Caco-2 (cell line): ENCODE measurements around the gene SPECC1L. TPM values are rescaled to one million over a fixed set of nuclear protein-coding genes. Genes with fewer than 3 reads are reported as not detected.

Experiments used
- BruUV-seq: library from RNA; stranded (reverse); fragments of 400-500 nt; replicated peaks from 2 replicates; lab custom pipeline; 2021; lab: Mats Ljungman, UMichigan
- CTCF ChIA-PET: fragments of 300-600 bp; sonication (Branson Sonifier 250); formaldehyde crosslinking; loops from one replicate; lab custom pipeline; 2022; ENCODE audit warnings: antibody characterized with exemption; lab: Charles Lee
- POLR2A ChIA-PET: fragments of 300-600 bp; sonication (Branson Sonifier 250); formaldehyde crosslinking; loops from one replicate; lab custom pipeline; 2022; ENCODE audit warnings: antibody characterized with exemption; lab: Charles Lee
- DNase-seq, 2 experiments: peaks; one replicate each; pipeline versions ENCODE4 v3.0.0 to v3.0.0-alpha.2; 2020 to 2022
- H3K27me3 ChIP-seq: replicated peaks from 2 replicates; pipeline ENCODE4 v1.6.0; 2011; ENCODE audit warnings: low read length; ENCODE audit not compliant: control insufficient read depth, insufficient read depth
- H3K36me3 ChIP-seq: 2 replicates; pipeline ENCODE4 v1.5.1; 2011; ENCODE audit warnings: low read length; ENCODE audit not compliant: control insufficient read depth, insufficient read depth
- H3K4me1 ChIP-seq: fragments of 250-450 bp; sonication (Bioruptor Pico); 2 replicates; pipeline ENCODE4 v1.5.1; 2020; ENCODE audit warnings: mild to moderate bottlenecking
- H3K4me3 ChIP-seq: 2 replicates; pipeline ENCODE4 v1.5.1; 2011; ENCODE audit warnings: low read depth, mild to moderate bottlenecking, control low read depth, low read length
- H3K9me3 ChIP-seq: fragments of 250-450 bp; sonication (Bioruptor Pico); 2 replicates; pipeline ENCODE4 v1.5.1; 2020; ENCODE audit warnings: mild to moderate bottlenecking, moderate library complexity
- H3K27ac Mint-ChIP-seq: one replicate; pipeline ENCODE4 v1.8.0; 2022; ENCODE audit warnings: mixed read lengths; ENCODE audit not compliant: unreplicated experiment
- H3K27me3 Mint-ChIP-seq: one replicate; pipeline ENCODE4 v1.8.0; 2022; ENCODE audit warnings: mixed read lengths; ENCODE audit not compliant: insufficient read depth, unreplicated experiment
- H3K36me3 Mint-ChIP-seq: one replicate; pipeline ENCODE4 v1.8.0; 2022; ENCODE audit warnings: mild to moderate bottlenecking, mixed read lengths; ENCODE audit not compliant: insufficient read depth, unreplicated experiment
- H3K4me1 Mint-ChIP-seq: one replicate; pipeline ENCODE4 v1.8.0; 2022; ENCODE audit warnings: low read depth, mixed read lengths; ENCODE audit not compliant: unreplicated experiment
- H3K4me3 Mint-ChIP-seq: one replicate; pipeline ENCODE4 v1.8.0; 2022; ENCODE audit warnings: mild to moderate bottlenecking, moderate library complexity, mixed read lengths; ENCODE audit not compliant: unreplicated experiment
- H3K9me3 Mint-ChIP-seq: one replicate; pipeline ENCODE4 v1.8.0; 2022; ENCODE audit warnings: mixed read lengths; ENCODE audit not compliant: unreplicated experiment
- intact Hi-C: fragments of 100-400 bp; cut with micrococcal nuclease; formaldehyde crosslinking; loops from one replicate; pipeline ENCODE4 v1.10.0; 2022; ENCODE audit not compliant: unreplicated experiment
- total RNA-seq: library from RNA; stranded (reverse); gene quantifications from 2 replicates; pipeline ENCODE4 v1.2.3, GENCODE V29; 2022
- TF ChIP-seq, protein P1 (sequence below), 2 experiments: fragments of 200-600 bp in 1 of 2; IDR thresholded peaks; 1 replicate in 1 of 2; 2 replicates in 1 of 2; pipeline versions ENCODE4 v1.5.1 to v1.8.0; 2011 to 2022; ENCODE audit warnings: antibody characterized with exemption in 1 of 2, control low read depth in 1 of 2, inconsistent platforms in 1 of 2, low read depth in 1 of 2, low read length in 1 of 2, mild to moderate bottlenecking in 1 of 2, moderate library complexity in 1 of 2; ENCODE audit not compliant: insufficient read depth in 1 of 2, severe bottlenecking in 1 of 2, unreplicated experiment in 1 of 2

The SPECC1L gene
- total RNA-seq, 1 experiment from 2014 or later: 72.8 TPM

DNA sequence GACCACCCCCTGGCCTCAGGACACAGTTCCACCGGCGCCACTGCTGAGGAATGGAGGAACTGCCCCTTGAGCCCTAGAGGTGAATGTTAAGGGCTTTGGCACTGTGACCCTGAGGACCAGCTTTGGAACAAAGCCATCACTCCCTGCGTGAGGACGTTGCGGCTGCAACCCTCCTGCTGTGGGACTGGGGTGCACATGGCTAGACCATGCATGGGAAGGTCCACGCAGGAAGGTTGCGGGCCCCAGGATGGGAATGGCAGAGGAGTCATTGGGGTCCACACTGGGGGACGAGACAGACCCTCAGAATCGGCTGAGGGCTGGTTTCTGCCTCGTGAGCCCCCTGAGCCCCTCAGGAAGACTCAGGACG, 150.3 kb downstream of the SPECC1L start:
- CTCF ChIA-PET: interaction anchor here (0.6 to 6.1 kb wide), 9 partner anchors 13 to 134 kb away, joined by 3 to 51 read pairs (median 6); partner anchors contain the start of gene GUCD1
- H3K4me1 Mint-ChIP-seq: peaks cover 13% of the 10 kb centered on the region
- POLR2A ChIA-PET: interaction anchor here (0.5 kb wide), 1 partner anchor 134 kb away, joined by 3 read pairs; no protein-coding TSS in a partner anchor
- Histone ChIP-seq H3K27me3 (no peaks in the 10 kb centered on the region), H3K4me3 (no peak overlapping the region), H3K9me3 (no peaks in the 10 kb centered on the region), H3K4me1 (peaks cover 13% of the 10 kb centered on the region), H3K36me3 (no peaks in the 10 kb centered on the region; the same call in 1 of the 2 replicates)
- H3K27ac Mint-ChIP-seq: peak overlapping the region; percentile 80
- H3K9me3 Mint-ChIP-seq: no peaks in the 10 kb centered on the region
- DNase-seq: no peak
- intact Hi-C loops: loop anchor here (1.0 kb wide), 2 partner anchors 100 to 104 kb away; no protein-coding TSS in a partner anchor
- TF ChIP-seq, protein P1, sequence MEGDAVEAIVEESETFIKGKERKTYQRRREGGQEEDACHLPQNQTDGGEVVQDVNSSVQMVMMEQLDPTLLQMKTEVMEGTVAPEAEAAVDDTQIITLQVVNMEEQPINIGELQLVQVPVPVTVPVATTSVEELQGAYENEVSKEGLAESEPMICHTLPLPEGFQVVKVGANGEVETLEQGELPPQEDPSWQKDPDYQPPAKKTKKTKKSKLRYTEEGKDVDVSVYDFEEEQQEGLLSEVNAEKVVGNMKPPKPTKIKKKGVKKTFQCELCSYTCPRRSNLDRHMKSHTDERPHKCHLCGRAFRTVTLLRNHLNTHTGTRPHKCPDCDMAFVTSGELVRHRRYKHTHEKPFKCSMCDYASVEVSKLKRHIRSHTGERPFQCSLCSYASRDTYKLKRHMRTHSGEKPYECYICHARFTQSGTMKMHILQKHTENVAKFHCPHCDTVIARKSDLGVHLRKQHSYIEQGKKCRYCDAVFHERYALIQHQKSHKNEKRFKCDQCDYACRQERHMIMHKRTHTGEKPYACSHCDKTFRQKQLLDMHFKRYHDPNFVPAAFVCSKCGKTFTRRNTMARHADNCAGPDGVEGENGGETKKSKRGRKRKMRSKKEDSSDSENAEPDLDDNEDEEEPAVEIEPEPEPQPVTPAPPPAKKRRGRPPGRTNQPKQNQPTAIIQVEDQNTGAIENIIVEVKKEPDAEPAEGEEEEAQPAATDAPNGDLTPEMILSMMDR (IDR thresholded peaks at IDR 0.05; ENCODE audit: insufficient read depth in 1 of 2, low read depth in 1 of 2, low read length in 1 of 2, severe bottlenecking in 1 of 2, unreplicated experiment in 1 of 2): no peak
- no peaks in the 10 kb centered on the region for H3K27me3 Mint-ChIP-seq
- H3K4me3 Mint-ChIP-seq: no peak overlapping the region
- H3K36me3 Mint-ChIP-seq: peaks cover 46% of the 10 kb centered on the region
- BruUV-seq: no TSS peak

GRCh38 chr22:24421428-24421931, 150.8 kb downstream of the SPECC1L start:
- intact Hi-C loops: loop anchor here (1.0 kb wide), 2 partner anchors 100 to 104 kb away; no protein-coding TSS in a partner anchor
- peak; percentile 77 for DNase-seq
- TF ChIP-seq, protein P1 (IDR thresholded peaks at IDR 0.05; ENCODE audit: insufficient read depth in 1 of 2, low read depth in 1 of 2, low read length in 1 of 2, severe bottlenecking in 1 of 2, unreplicated experiment in 1 of 2): peak; percentile 40 to 47
- Histone ChIP-seq H3K9me3 (no peaks in the 10 kb centered on the region), H3K4me3 (no peak overlapping the region), H3K4me1 (peaks cover 13% of the 10 kb centered on the region), H3K27me3 (no peaks in the 10 kb centered on the region), H3K36me3 (no peaks in the 10 kb centered on the region; the same call in 1 of the 2 replicates)
- ChIA-PET CTCF (interaction anchor here (0.6 to 6.1 kb wide), 13 partner anchors 12 to 571 kb away, joined by 3 to 51 read pairs (median 6); partner anchors contain the start of gene GUCD1), POLR2A (interaction anchor here (0.5 kb wide), 1 partner anchor 134 kb away, joined by 3 read pairs; no protein-coding TSS in a partner anchor)
- peak overlapping the region; percentile 80 for H3K27ac Mint-ChIP-seq
- H3K27me3 Mint-ChIP-seq: no peaks in the 10 kb centered on the region
- no TSS peak for BruUV-seq
- no peak overlapping the region for H3K4me3 Mint-ChIP-seq
- no peaks in the 10 kb centered on the region for H3K9me3 Mint-ChIP-seq
- peaks cover 13% of the 10 kb centered on the region for H3K4me1 Mint-ChIP-seq
- H3K36me3 Mint-ChIP-seq: peaks cover 47% of the 10 kb centered on the region

DNA sequence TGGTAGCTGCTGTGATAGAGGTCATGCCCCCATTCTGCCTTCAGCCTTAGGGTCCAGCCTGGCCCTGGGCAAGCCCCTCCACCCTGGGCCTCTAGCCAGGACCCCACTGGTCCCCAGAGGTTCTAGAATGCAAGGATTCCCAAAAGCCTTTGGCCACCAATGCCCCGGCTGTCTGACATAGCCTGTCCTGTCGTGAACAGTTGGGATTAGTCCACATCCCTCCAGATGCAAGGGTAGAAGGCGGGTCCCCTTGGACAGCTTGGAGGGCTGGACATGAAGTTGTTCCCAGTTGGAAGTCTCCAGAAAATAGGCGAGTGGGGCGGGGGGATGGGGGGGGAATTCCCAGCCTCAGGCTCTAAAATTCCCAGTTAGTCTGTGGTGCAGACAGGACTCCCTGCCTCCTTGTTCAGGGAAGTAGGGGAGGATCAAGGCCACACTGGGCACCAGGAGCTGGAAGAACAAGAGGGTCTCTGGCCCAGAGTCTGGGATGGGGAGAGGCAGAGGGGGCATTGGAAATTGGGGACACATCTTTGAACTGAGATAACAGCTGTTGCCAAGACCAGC, 151.6 kb downstream of the SPECC1L start:
- peak overlapping the region; percentile 62 for H3K4me3 Mint-ChIP-seq
- H3K36me3 Mint-ChIP-seq: peaks cover 51% of the 10 kb centered on the region
- no peaks in the 10 kb centered on the region; the same call in 1 of the 2 replicates for H3K36me3 ChIP-seq
- CTCF ChIA-PET: interaction anchor here (0.6 to 6.1 kb wide), 12 partner anchors 11 to 572 kb away, joined by 3 to 51 read pairs (median 6); partner anchors contain the start of gene GUCD1
- H3K27me3 Mint-ChIP-seq: no peaks in the 10 kb centered on the region
- H3K4me3 ChIP-seq: no peak overlapping the region
- no peaks in the 10 kb centered on the region for H3K9me3 Mint-ChIP-seq
- TF ChIP-seq, protein P1 (IDR thresholded peaks at IDR 0.05; ENCODE audit: insufficient read depth in 1 of 2, low read depth in 1 of 2, low read length in 1 of 2, severe bottlenecking in 1 of 2, unreplicated experiment in 1 of 2): no peak
- POLR2A ChIA-PET: no interaction called here
- H3K9me3 ChIP-seq: no peaks in the 10 kb centered on the region
- no peak for DNase-seq
- peaks cover 13% of the 10 kb centered on the region for H3K4me1 ChIP-seq
- H3K4me1 Mint-ChIP-seq: peaks cover 13% of the 10 kb centered on the region
- H3K27ac Mint-ChIP-seq: peak overlapping the region; percentile 70
- intact Hi-C loops: no loop called here
- H3K27me3 ChIP-seq: no peaks in the 10 kb centered on the region
- no TSS peak for BruUV-seq
